Activated T-cell treated with anti-CD3 and anti-CD28 coated beads, Interleukin-2, amount 50 U/mL, for 72 hours (primary cell): ENCODE data around the gene LGR6. TPM values are rescaled to one million over a fixed set of nuclear protein-coding genes. Genes with fewer than 3 reads are reported as not detected.

Source experiments
- ATAC-seq, 2 donors: fragments of 150-1000 bp; cut with Tn5 transposase; replicated peaks in 1 of 2; 2 replicates each; pipeline ENCODE4 v1.10.0; 2021; ENCODE audit warnings: moderate library complexity in 2 of 2, mild to moderate bottlenecking in 1 of 2
- DNase-seq, 2 donors: peaks; one replicate each; pipeline ENCODE4 v3.0.0; 2021 to 2022; ENCODE audit warnings: mixed read lengths in 1 of 2
- H3K27ac Mint-ChIP-seq: one replicate; pipeline ENCODE4 v1.8.0; 2022; ENCODE audit warnings: mild to moderate bottlenecking, moderate library complexity, mixed read lengths
- H3K27me3 Mint-ChIP-seq: one replicate; pipeline ENCODE4 v1.8.0; 2022; ENCODE audit warnings: low read depth, mixed read lengths
- H3K36me3 Mint-ChIP-seq, 2 donors: one replicate each; pipeline ENCODE4 v1.8.0; 2022; ENCODE audit warnings: mixed read lengths in 2 of 2, mild to moderate bottlenecking in 1 of 2; ENCODE audit not compliant: insufficient read depth in 2 of 2
- H3K4me1 Mint-ChIP-seq: one replicate; pipeline ENCODE4 v1.8.0; 2022; ENCODE audit warnings: low read depth, mixed read lengths
- H3K4me3 Mint-ChIP-seq, 2 donors: one replicate each; pipeline ENCODE4 v1.8.0; 2022; ENCODE audit warnings: mild to moderate bottlenecking in 2 of 2, mixed read lengths in 2 of 2, moderate library complexity in 2 of 2
- H3K9me3 Mint-ChIP-seq, 2 donors: one replicate each; pipeline ENCODE4 v1.8.0; 2022; ENCODE audit warnings: mixed read lengths in 2 of 2
- total RNA-seq, 2 donors: library from RNA; stranded (reverse); gene quantifications; one replicate each; pipeline ENCODE4 v1.2.3, GENCODE V29; 2022

The LGR6 gene
- total RNA-seq, 2 donors from 2014 or later = 0.22 to 0.69 TPM

- H3K4me3 Mint-ChIP-seq = peak overlapping the region in 1 of 2 donors; percentile 38
Measured at GRCh38 chr1:202154148-202154765, 39.3 kb upstream of the LGR6 start.

DNA sequence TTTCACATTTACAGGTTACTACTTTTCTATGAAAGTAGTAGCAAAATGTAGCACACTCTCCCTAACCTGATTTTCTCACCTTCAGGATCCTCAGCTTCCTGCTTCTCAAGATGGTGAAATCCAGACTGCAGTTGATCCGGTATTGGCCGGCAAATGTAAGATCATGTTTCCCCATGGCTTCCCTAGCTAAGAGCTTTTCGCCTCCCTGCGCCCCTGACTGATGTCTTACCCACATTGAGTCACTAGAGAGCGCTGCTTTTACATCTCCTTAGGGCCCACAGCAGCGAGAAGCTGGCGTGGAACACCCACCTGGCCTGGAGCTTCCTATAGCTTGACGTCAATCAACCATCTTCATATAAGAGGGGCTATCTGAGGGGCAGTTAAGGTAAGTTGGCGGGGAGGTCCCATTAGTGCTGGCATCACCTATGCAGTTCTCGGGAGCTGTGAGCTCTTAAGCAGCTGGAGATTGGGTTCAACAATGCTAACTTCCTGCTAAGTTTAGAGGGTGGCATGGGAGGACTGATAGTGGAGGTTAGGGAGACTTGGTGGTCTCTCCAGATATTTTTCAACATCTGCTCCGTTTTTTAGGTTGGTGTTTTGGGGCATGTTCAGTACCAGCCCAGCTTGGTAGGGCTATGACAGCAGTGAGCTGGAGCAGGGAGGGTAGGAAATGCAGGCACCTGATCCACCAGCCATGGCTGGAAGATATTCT is 38.7 kb upstream of the LGR6 start:
- peak overlapping the region in 1 of 2 donors; percentile 38 for H3K4me3 Mint-ChIP-seq

More at GRCh38 chr1:202154148-202154765, 39.3 kb upstream of the LGR6 start:
- H3K9me3 Mint-ChIP-seq = no peaks in the 10 kb centered on the region
- no peaks in the 10 kb centered on the region for H3K27me3 Mint-ChIP-seq
- H3K36me3 Mint-ChIP-seq = peaks cover 22 to 59% of the 10 kb centered on the region in 2 donors
- peak overlapping the region; percentile 85 for H3K27ac Mint-ChIP-seq
- no peak for ATAC-seq
- H3K4me1 Mint-ChIP-seq = peaks cover 61% of the 10 kb centered on the region
- no peak for DNase-seq

DNA sequence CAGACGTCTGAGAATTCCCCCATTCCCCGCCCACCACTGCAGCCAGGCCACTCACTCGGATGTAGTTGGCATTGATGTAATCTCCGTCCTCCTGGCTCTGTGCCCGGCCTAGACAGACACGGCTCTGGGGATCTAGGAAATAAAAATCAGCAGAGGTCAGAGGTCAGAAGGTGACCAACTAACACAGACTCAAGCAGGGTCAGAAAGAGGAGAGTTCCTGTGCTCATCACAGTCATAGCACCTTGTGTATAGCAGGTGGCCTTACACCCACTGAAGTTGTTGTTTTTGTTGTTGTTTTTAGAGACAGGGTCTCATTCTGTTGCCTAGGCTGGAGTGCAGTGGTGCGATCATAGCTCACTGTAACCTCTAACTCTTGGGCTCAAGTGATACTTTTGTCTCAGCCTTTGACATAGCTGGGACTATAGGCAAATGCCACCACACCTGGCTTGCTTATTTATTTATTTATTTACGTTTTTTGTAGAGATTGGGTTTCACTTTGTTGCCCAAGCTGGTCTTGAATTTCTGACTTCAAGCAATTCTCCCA is 38.0 kb upstream of the LGR6 start:
- Mint-ChIP-seq H3K36me3 (peaks cover 27 to 58% of the 10 kb centered on the region in 2 donors), H3K27me3 (no peaks in the 10 kb centered on the region), H3K27ac (no peak overlapping the region), H3K4me1 (peaks cover 66% of the 10 kb centered on the region), H3K9me3 (no peaks in the 10 kb centered on the region), H3K4me3 (no peak overlapping the region)
- DNase-seq (no peak), ATAC-seq (no peak)

More for the DNA sequence above, 38.7 kb upstream of the LGR6 start:
- Mint-ChIP-seq H3K27ac (peak overlapping the region; percentile 85), H3K36me3 (peaks cover 26 to 63% of the 10 kb centered on the region in 2 donors), H3K9me3 (no peaks in the 10 kb centered on the region), H3K27me3 (no peaks in the 10 kb centered on the region), H3K4me1 (peaks cover 66% of the 10 kb centered on the region)
- ATAC-seq (peak; percentile 38 to 45), DNase-seq (peak; percentile 45 to 55)

DNA sequence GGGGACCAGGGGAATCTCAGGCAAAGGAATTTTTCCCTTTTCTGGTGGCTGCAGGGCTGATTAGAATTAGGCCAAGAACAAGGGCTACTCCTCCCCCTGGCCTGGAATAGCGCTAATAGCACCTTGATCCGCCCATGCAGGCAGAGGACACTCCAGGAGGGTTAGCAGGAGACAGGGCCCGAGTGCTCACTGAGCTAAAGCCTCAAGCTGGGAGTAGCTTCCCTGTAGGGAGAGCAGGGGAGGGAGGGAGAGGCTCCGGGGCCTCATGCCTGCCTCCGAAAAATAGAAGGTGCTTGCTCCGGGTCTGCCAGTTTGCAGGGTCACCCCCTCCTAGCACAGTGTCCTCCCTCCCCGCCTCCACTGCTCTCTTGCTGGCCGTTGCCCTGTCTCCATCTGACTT is 37.0 kb upstream of the LGR6 start:
- Mint-ChIP-seq H3K4me1 (peaks cover 68% of the 10 kb centered on the region), H3K9me3 (no peaks in the 10 kb centered on the region), H3K36me3 (peaks cover 22 to 48% of the 10 kb centered on the region in 2 donors), H3K27ac (peak overlapping the region; percentile 57), H3K4me3 (peak overlapping the region; percentile 17 to 41), H3K27me3 (no peaks in the 10 kb centered on the region)
- DNase-seq = no peak
- no peak for ATAC-seq

DNA sequence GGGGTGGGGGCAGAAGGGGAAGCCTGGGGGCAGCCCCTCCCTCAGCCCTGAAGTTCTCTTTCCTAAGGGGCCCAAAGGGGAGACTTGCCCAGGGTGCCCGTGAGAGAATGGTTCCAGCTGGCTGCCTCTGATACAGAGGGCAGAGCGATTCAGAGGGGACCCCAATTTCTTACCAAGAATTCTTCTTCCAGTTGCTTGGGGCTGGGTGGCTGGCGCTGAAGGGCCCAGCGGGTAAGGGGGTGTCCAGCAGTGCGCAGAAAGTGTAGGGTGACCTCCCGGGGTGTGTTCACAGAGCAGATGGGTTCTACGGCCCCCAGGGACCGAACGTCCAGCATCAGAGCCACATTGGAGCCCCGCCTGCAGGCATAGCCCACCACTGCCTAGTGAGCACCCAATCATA is 35.7 kb upstream of the LGR6 start:
- no peak for ATAC-seq
- Mint-ChIP-seq H3K9me3 (no peaks in the 10 kb centered on the region), H3K27me3 (no peaks in the 10 kb centered on the region), H3K36me3 (peaks cover 22 to 40% of the 10 kb centered on the region in 2 donors), H3K4me1 (peaks cover 80% of the 10 kb centered on the region), H3K27ac (peak overlapping the region; percentile 100), H3K4me3 (peak overlapping the region; percentile 100)
- no peak for DNase-seq

GRCh38 chr1:202158810-202159533 is 34.6 kb upstream of the LGR6 start:
- ATAC-seq = peak in 1 of 2 donors; percentile 5
- Mint-ChIP-seq H3K4me3 (peak overlapping the region; percentile 100), H3K27me3 (no peaks in the 10 kb centered on the region), H3K9me3 (no peaks in the 10 kb centered on the region), H3K4me1 (peaks cover 84% of the 10 kb centered on the region), H3K27ac (peak overlapping the region; percentile 100), H3K36me3 (peaks cover 22 to 33% of the 10 kb centered on the region in 2 donors)
- DNase-seq = peak; percentile 50 to 58

GRCh38 chr1:202159534-202160371 is 33.8 kb upstream of the LGR6 start:
- Mint-ChIP-seq H3K4me3 (peak overlapping the region; percentile 100), H3K36me3 (peaks cover 18 to 29% of the 10 kb centered on the region in 2 donors), H3K4me1 (peaks cover 89% of the 10 kb centered on the region), H3K9me3 (no peaks in the 10 kb centered on the region), H3K27ac (peak overlapping the region; percentile 100), H3K27me3 (no peaks in the 10 kb centered on the region)
- DNase-seq (peak; percentile 80), ATAC-seq (peak; percentile 48 to 53)

GRCh38 chr1:202160377-202160940 is 33.1 kb upstream of the LGR6 start, which contains the start of gene PTPN7:
Gene PTPN7 (minus strand): TSS chr1:202160602. CDS start chr1:202159402, 1,200 bp downstream.
- ATAC-seq (peak; percentile 63 to 71), DNase-seq (peak; percentile 89 to 94)
- no peaks in the 10 kb centered on the region for H3K27me3 Mint-ChIP-seq
- peaks cover 89% of the 10 kb centered on the region for H3K4me1 Mint-ChIP-seq
- H3K36me3 Mint-ChIP-seq = peaks cover 17 to 26% of the 10 kb centered on the region in 2 donors
- H3K4me3 Mint-ChIP-seq = peak within 1 kb of the TSS; percentile 100
- H3K9me3 Mint-ChIP-seq = no peaks in the 10 kb centered on the region
- peak within 1 kb of the TSS; percentile 100 for H3K27ac Mint-ChIP-seq

GRCh38 chr1:202161151-202162046 is 32.2 kb upstream of the LGR6 start:
- DNase-seq = peak; percentile 26 to 28
- H3K27me3 Mint-ChIP-seq = no peaks in the 10 kb centered on the region
- H3K4me1 Mint-ChIP-seq = peaks cover 89% of the 10 kb centered on the region
- no peaks in the 10 kb centered on the region for H3K9me3 Mint-ChIP-seq
- H3K4me3 Mint-ChIP-seq = peak overlapping the region; percentile 100
- peak overlapping the region; percentile 100 for H3K27ac Mint-ChIP-seq
- no peak for ATAC-seq
- peaks cover 13 to 19% of the 10 kb centered on the region in 2 donors for H3K36me3 Mint-ChIP-seq

GRCh38 chr1:202162047-202162417 is 31.6 kb upstream of the LGR6 start:
- Mint-ChIP-seq H3K27ac (peak overlapping the region; percentile 92), H3K4me3 (peak overlapping the region; percentile 100), H3K4me1 (peaks cover 89% of the 10 kb centered on the region), H3K36me3 (peaks cover 11 to 18% of the 10 kb centered on the region in 2 donors), H3K27me3 (no peaks in the 10 kb centered on the region), H3K9me3 (no peaks in the 10 kb centered on the region)
- DNase-seq (peak; percentile 70 to 72), ATAC-seq (peak; percentile 28 to 41)
